ENCODE data around the gene MS4A7. TPM values are rescaled to one million over a fixed set of nuclear protein-coding genes. Genes with fewer than 3 reads are reported as not detected.

The MS4A7 gene
- total RNA-seq, 1 experiment from 2014 or later: 0.22 TPM

DNA sequence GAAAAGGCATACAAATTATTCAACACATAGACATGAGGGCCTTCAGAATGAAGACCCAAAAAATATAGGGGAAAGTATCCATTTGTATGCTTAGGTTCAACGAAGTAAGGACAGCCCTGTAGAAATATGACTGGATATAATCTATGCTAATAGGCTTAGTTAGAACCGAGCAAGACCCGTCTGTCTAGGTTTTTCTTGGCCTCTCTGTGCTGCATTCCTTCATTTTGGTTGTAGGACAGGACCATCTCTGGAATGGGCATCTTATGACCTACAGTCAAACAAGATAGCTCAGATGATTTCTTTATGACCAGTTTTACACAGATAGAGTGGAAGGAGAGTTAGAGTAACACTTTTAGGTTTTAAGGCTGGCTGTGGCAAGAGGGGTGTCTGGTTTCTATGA lies 5.6 kb upstream of the MS4A7 start:
- Histone ChIP-seq H3K36me3 (ENCODE audit: control insufficient read depth in 1 of 2, insufficient read depth in 2 of 2, low read length in 2 of 2) (no peaks in the 10 kb centered on the region), H3K9me3 (ENCODE audit: control insufficient read depth in 1 of 2, insufficient read depth in 1 of 2, low read depth in 1 of 2, low read length in 2 of 2) (no peaks in the 10 kb centered on the region), H3K79me2 (ENCODE audit: insufficient read depth, low read length) (no peaks in the 10 kb centered on the region), H3K27me3 (ENCODE audit: insufficient read depth, low read length) (no peaks in the 10 kb centered on the region), H4K20me1 (ENCODE audit: insufficient read depth) (no peaks in the 10 kb centered on the region), H3K9ac (ENCODE audit: low read length) (no peak overlapping the region), H3K4me3 (replicated peaks in 1 of 2; ENCODE audit: low read depth in 1 of 2, low read length in 2 of 2) (no peak overlapping the region), H2AFZ (ENCODE audit: low read depth, low read length, poor library complexity, severe bottlenecking) (no peak overlapping the region), H3K4me1 (ENCODE audit: control insufficient read depth in 1 of 2, insufficient read depth in 2 of 2, low read length in 2 of 2) (no peaks in the 10 kb centered on the region), H3K9me2 (ENCODE audit: insufficient read depth) (no peaks in the 10 kb centered on the region), H3K27ac (ENCODE audit: low read depth, low read length) (no peak overlapping the region), H3K4me2 (ENCODE audit: low read length) (no peak overlapping the region)
- POLR2A ChIA-PET: no interaction called here
- CTCF ChIA-PET: interaction anchor here (1.2 to 1.5 kb wide), 2 partner anchors 9 to 10 kb away, joined by 3 to 9 read pairs; no protein-coding TSS in a partner anchor
- ATAC-seq (no peak), DNase-seq (ENCODE audit: low read depth, low spot score) (no peak)
- RAD21 ChIA-PET (ENCODE audit: low non-redundant PET in 1 of 2, low total read pairs in 2 of 2, uncharacterized antibody in 2 of 2, unreplicated experiment in 2 of 2): no interaction called here
- BruUV-seq (replicated peaks): no TSS peak
- TF ChIP-seq CEBPB (IDR thresholded peaks at IDR 0.05; ENCODE audit: low read depth) (no peak), ZFX (IDR thresholded peaks at IDR 0.05) (no peak), POLR2AphosphoS5 (IDR thresholded peaks at IDR 0.05; ENCODE audit: low read depth, low read length) (no peak), EZH2 (IDR thresholded peaks at IDR 0.05) (no peak), ZNF274 (IDR thresholded peaks at IDR 0.05; ENCODE audit: low read depth, low read length) (no peak), EGR1 (IDR thresholded peaks at IDR 0.05; ENCODE audit: low read depth) (no peak), ATF3 (IDR thresholded peaks at IDR 0.05) (no peak), SIN3A (IDR thresholded peaks at IDR 0.05; ENCODE audit: low read depth) (no peak), RAD21 (IDR thresholded peaks at IDR 0.05; ENCODE audit: low read depth) (no peak), MAX (IDR thresholded peaks at IDR 0.05) (no peak)
- TF ChIP-seq, protein P1, sequence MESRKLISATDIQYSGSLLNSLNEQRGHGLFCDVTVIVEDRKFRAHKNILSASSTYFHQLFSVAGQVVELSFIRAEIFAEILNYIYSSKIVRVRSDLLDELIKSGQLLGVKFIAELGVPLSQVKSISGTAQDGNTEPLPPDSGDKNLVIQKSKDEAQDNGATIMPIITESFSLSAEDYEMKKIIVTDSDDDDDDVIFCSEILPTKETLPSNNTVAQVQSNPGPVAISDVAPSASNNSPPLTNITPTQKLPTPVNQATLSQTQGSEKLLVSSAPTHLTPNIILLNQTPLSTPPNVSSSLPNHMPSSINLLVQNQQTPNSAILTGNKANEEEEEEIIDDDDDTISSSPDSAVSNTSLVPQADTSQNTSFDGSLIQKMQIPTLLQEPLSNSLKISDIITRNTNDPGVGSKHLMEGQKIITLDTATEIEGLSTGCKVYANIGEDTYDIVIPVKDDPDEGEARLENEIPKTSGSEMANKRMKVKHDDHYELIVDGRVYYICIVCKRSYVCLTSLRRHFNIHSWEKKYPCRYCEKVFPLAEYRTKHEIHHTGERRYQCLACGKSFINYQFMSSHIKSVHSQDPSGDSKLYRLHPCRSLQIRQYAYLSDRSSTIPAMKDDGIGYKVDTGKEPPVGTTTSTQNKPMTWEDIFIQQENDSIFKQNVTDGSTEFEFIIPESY (IDR thresholded peaks at IDR 0.05; ENCODE audit: extremely low read depth, insufficient replicate concordance, low read length): no peak
- TF ChIP-seq, protein P2, sequence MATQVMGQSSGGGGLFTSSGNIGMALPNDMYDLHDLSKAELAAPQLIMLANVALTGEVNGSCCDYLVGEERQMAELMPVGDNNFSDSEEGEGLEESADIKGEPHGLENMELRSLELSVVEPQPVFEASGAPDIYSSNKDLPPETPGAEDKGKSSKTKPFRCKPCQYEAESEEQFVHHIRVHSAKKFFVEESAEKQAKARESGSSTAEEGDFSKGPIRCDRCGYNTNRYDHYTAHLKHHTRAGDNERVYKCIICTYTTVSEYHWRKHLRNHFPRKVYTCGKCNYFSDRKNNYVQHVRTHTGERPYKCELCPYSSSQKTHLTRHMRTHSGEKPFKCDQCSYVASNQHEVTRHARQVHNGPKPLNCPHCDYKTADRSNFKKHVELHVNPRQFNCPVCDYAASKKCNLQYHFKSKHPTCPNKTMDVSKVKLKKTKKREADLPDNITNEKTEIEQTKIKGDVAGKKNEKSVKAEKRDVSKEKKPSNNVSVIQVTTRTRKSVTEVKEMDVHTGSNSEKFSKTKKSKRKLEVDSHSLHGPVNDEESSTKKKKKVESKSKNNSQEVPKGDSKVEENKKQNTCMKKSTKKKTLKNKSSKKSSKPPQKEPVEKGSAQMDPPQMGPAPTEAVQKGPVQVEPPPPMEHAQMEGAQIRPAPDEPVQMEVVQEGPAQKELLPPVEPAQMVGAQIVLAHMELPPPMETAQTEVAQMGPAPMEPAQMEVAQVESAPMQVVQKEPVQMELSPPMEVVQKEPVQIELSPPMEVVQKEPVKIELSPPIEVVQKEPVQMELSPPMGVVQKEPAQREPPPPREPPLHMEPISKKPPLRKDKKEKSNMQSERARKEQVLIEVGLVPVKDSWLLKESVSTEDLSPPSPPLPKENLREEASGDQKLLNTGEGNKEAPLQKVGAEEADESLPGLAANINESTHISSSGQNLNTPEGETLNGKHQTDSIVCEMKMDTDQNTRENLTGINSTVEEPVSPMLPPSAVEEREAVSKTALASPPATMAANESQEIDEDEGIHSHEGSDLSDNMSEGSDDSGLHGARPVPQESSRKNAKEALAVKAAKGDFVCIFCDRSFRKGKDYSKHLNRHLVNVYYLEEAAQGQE (IDR thresholded peaks at IDR 0.05; ENCODE audit: low read depth): no peak
- intact Hi-C loops (cut with micrococcal nuclease): no loop called here

Data from HCT116 (cell line).